A549 (cell line): ENCODE measurements around the gene PLA2G10.

Source experiments
- CTCF ChIP-seq: fragments of >200 bp; sonication (Bioruptor Twin); formaldehyde crosslinking; IDR thresholded peaks from 3 replicates; pipeline ENCODE4 v1.5.1; 2016
- NR3C1 ChIP-seq: fragments of >200 bp; sonication (Bioruptor Twin); formaldehyde crosslinking; IDR thresholded peaks from 3 replicates; pipeline ENCODE4 v1.6.1; 2017
- RAD21 ChIP-seq, 2 experiments: fragments of >200 bp in 1 of 2; sonication (Bioruptor Twin) in 1 of 2; formaldehyde crosslinking in 1 of 2; IDR thresholded peaks in 1 of 2; conservative IDR thresholded peaks in 1 of 2; 2 replicates in 1 of 2; 3 replicates in 1 of 2; pipeline ENCODE4 v1.6.1; 2012 to 2018; ENCODE audit warnings: inconsistent platforms in 1 of 2
- ZSCAN20 ChIP-seq: fragments of 250-450 bp; sonication (Bioruptor Pico); IDR thresholded peaks from 2 replicates; pipeline ENCODE4 v1.8.0; 2022; ENCODE audit warnings: mild to moderate bottlenecking, moderate library complexity
- TF ChIP-seq, protein P1 (sequence below): fragments of 200-600 bp; sonication (generic); IDR thresholded peaks from 2 replicates; pipeline ENCODE4 v1.6.1; 2016; ENCODE audit warnings: antibody characterized with exemption, mild to moderate bottlenecking, moderate library complexity

- TF ChIP-seq, protein P1, sequence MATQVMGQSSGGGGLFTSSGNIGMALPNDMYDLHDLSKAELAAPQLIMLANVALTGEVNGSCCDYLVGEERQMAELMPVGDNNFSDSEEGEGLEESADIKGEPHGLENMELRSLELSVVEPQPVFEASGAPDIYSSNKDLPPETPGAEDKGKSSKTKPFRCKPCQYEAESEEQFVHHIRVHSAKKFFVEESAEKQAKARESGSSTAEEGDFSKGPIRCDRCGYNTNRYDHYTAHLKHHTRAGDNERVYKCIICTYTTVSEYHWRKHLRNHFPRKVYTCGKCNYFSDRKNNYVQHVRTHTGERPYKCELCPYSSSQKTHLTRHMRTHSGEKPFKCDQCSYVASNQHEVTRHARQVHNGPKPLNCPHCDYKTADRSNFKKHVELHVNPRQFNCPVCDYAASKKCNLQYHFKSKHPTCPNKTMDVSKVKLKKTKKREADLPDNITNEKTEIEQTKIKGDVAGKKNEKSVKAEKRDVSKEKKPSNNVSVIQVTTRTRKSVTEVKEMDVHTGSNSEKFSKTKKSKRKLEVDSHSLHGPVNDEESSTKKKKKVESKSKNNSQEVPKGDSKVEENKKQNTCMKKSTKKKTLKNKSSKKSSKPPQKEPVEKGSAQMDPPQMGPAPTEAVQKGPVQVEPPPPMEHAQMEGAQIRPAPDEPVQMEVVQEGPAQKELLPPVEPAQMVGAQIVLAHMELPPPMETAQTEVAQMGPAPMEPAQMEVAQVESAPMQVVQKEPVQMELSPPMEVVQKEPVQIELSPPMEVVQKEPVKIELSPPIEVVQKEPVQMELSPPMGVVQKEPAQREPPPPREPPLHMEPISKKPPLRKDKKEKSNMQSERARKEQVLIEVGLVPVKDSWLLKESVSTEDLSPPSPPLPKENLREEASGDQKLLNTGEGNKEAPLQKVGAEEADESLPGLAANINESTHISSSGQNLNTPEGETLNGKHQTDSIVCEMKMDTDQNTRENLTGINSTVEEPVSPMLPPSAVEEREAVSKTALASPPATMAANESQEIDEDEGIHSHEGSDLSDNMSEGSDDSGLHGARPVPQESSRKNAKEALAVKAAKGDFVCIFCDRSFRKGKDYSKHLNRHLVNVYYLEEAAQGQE = no peak
- no peak for TF ChIP-seq NR3C1
- TF ChIP-seq CTCF = no peak
- no peak for TF ChIP-seq ZSCAN20
- no peak for TF ChIP-seq RAD21 (conservative IDR thresholded peaks at IDR 0.05 in 1 of 2, IDR thresholded peaks at IDR 0.05 in 1 of 2)
Measured at GRCh38 chr16:14641206-14641605, 52.9 kb downstream of the PLA2G10 start.
